ENCODE results near the gene MPZL3.

MPZL3 gene

DNA sequence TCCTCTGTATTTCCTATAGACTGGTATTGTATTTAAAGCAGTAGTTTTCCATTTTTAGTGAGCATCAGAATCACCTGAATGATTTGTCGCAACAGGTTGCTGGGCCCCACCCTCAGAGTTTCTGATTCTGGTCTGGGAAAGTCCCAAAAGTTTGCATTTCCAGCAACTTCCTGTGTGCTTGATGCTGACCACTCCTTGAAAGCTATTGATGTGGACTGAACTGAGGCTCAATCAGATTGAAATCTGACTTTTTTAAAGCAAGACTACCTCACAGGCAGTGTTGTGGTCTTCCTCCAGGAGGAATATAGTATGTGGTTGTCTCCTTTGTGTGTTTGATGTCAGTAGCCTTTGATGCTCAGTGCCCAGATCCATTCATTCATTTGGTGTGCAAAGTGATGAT lies 29.1 kb upstream of the MPZL3 start:
- no peak overlapping the region for H3K4me3 ChIP-seq (ENCODE audit: low read depth, low read length)
- TF ChIP-seq, protein P1, sequence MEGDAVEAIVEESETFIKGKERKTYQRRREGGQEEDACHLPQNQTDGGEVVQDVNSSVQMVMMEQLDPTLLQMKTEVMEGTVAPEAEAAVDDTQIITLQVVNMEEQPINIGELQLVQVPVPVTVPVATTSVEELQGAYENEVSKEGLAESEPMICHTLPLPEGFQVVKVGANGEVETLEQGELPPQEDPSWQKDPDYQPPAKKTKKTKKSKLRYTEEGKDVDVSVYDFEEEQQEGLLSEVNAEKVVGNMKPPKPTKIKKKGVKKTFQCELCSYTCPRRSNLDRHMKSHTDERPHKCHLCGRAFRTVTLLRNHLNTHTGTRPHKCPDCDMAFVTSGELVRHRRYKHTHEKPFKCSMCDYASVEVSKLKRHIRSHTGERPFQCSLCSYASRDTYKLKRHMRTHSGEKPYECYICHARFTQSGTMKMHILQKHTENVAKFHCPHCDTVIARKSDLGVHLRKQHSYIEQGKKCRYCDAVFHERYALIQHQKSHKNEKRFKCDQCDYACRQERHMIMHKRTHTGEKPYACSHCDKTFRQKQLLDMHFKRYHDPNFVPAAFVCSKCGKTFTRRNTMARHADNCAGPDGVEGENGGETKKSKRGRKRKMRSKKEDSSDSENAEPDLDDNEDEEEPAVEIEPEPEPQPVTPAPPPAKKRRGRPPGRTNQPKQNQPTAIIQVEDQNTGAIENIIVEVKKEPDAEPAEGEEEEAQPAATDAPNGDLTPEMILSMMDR (IDR thresholded peaks at IDR 0.05; ENCODE audit: borderline replicate concordance, insufficient read depth, low read depth, low read length) = no peak

DNA sequence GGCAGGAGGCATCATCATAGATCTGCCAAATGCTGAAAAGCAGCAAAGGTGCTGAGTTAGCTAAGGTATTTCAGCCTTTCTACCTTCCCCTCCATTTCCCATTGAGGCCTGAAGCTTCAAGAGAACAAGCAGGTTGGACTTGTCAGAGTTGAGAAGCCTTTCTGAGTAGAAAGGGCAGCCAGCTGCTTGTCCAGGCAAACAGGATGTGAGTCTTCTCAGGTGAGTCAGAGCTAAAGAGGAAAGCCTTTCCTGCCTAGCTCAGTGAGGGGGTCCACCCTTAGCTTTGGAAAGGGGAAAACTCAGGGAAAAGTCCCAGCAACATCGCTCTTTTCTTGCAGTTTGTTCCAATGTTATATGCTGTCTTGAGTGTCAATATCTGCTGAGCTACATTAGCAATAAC lies 25.1 kb upstream of the MPZL3 start:
- H3K4me3 ChIP-seq (ENCODE audit: low read depth, low read length) = no peak overlapping the region
- TF ChIP-seq, protein P1 (IDR thresholded peaks at IDR 0.05; ENCODE audit: borderline replicate concordance, insufficient read depth, low read depth, low read length) = no peak

DNA sequence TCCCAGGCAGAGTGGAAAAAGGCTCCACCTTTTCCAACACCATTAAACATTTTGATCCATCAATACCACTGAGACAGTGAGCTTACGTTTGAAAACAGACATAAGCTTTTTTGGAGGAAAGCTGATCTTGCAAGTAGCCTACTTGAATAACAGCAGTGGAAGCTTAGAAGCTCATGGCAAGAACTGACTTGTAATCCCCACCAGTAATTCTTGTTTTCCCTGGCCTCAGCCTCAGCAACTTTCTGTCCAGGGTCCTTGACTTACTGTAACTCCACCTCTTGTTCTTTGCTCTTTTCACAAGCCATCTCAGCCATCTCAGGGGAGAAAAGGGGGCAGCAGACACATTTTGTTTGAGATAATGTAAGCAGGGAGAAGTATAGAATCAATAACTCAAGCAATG lies 24.3 kb upstream of the MPZL3 start:
- no peak overlapping the region for H3K4me3 ChIP-seq (ENCODE audit: low read depth, low read length)
- TF ChIP-seq, protein P1 (IDR thresholded peaks at IDR 0.05; ENCODE audit: borderline replicate concordance, insufficient read depth, low read depth, low read length) = no peak

DNA sequence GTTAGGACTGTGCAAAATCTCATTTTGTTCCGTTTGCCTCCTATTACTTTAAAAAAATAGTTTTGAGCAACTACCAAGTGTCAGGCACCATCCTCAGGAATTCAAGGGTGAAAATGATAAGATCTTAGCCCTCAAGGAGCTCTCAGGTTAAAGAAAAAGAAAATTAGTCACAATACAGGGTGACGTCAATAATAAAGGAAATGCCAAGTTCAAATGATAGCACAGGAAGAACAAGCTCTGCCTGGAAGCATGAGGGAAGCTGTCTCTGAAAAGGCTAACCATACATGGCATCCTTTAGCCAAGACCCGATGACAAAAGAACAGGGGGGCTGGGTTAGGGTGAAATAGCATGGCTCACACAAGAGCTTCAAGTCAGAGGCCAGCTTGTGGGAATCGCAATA lies 23.0 kb upstream of the MPZL3 start:
- TF ChIP-seq, protein P1 (IDR thresholded peaks at IDR 0.05; ENCODE audit: borderline replicate concordance, insufficient read depth, low read depth, low read length) = no peak
- H3K4me3 ChIP-seq (ENCODE audit: low read depth, low read length) = no peak overlapping the region

DNA sequence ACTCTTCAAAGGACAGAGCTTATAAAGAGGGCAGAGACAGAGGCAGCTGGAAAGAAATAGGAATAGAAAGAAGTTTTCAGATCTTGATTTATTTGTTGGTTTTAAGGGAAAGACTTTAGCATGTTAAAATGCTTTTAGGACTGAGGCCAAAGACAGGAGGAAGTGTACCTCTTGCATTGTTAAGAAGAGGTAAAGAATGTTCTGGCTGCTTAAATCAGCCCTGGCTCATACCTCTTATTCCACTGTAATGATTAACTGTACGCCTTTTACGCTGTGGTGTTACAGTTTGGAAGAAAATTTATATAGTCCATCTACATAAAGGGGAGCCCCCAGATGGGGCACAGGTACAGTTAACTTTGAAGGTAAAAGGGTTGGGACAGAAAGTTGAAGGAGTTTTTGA lies 22.0 kb upstream of the MPZL3 start:
- TF ChIP-seq, protein P1 (IDR thresholded peaks at IDR 0.05; ENCODE audit: borderline replicate concordance, insufficient read depth, low read depth, low read length) = no peak
- no peak overlapping the region for H3K4me3 ChIP-seq (ENCODE audit: low read depth, low read length)

DNA sequence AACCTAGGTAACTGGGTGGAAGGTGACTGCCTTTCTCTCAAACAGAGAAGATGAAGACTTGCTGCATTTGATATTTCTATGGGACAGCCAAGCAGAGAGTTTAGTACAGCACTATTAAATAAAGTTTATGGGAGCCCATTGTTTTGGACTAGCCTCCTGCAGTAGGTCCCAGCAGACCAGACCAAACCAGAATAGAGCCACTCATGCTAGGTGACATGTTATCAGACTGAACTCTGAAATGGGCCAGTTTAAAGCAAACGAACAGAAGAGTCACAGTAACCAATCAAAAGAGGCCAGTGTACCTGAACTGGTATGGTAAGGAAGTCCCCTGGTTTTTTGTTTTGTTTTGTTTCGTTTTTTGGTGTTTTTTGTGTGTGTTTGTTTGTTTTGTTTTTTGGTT lies 19.8 kb upstream of the MPZL3 start:
- H3K4me3 ChIP-seq (ENCODE audit: low read depth, low read length) = no peak overlapping the region
- TF ChIP-seq, protein P1 (IDR thresholded peaks at IDR 0.05; ENCODE audit: borderline replicate concordance, insufficient read depth, low read depth, low read length) = no peak

DNA sequence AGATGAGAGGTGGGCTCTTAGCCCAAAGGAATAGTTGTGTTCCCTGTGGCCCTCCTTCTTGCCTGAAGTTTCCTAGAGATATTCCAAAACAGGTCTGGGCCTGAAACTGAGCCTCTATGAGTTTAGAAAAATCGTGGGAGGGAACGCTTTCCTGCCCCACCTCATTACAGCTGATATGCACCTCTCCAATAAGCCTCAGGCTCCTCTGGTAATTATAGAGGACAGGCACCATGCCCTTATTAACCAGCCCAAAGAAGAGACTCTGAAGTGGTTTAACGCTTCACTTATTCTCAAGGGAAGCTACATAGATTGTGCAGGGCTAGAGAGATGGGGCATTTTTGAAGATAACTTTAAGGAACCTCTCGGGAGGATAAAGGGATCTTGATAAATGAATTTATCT lies 15.3 kb upstream of the MPZL3 start:
- no peak overlapping the region for H3K4me3 ChIP-seq (ENCODE audit: low read depth, low read length)
- TF ChIP-seq, protein P1 (IDR thresholded peaks at IDR 0.05; ENCODE audit: borderline replicate concordance, insufficient read depth, low read depth, low read length) = no peak
